Occipital lobe (tissue), 2 donors: ENCODE measurements around the gene RERE. TPM values are rescaled to one million over a fixed set of nuclear protein-coding genes. Genes with fewer than 3 reads are reported as not detected.
"Not testable (repeated sequence)": the region's sequence is repeated elsewhere in the genome, so short reads cannot be mapped to it uniquely, and the experiment has no call there.

Experiments
- DNase-seq: peaks from one replicate; lab custom pipeline; 2025; lab: John Stamatoyannopoulos, UW
- total RNA-seq: library from RNA; depleted of rRNA; stranded (reverse); fragments of >200 nt; gene quantifications from one replicate; pipeline ENCODE4 v1.2.3, GENCODE V29; 2014

RERE gene
- total RNA-seq, 1 donor from 2014 or later = 1,292 TPM

- no peak for DNase-seq
Measured at GRCh38 chr1:8388732-8389562, 428.5 kb downstream of the RERE start.

- no peak for DNase-seq
Measured at GRCh38 chr1:8386247-8386646, 431.2 kb downstream of the RERE start.

GRCh38 chr1:8384577-8384976 lies 432.9 kb downstream of the RERE start:
- DNase-seq = no peak

GRCh38 chr1:8384088-8384487 lies 433.4 kb downstream of the RERE start:
- DNase-seq = no peak

- DNase-seq = no peak
Measured at GRCh38 chr1:8382608-8383505, 434.6 kb downstream of the RERE start.

GRCh38 chr1:8382051-8382505 lies 435.4 kb downstream of the RERE start:
- DNase-seq = no peak

- DNase-seq = no peak
Measured at GRCh38 chr1:8381618-8382017, 435.8 kb downstream of the RERE start.

- not testable (repeated sequence) for DNase-seq
Measured at GRCh38 chr1:8380310-8380709, 437.1 kb downstream of the RERE start.

GRCh38 chr1:8379513-8380186 lies 437.8 kb downstream of the RERE start:
- DNase-seq = no peak

GRCh38 chr1:8378981-8379470 lies 438.4 kb downstream of the RERE start:
- no peak for DNase-seq

GRCh38 chr1:8378178-8378577 lies 439.3 kb downstream of the RERE start:
- no peak for DNase-seq

- DNase-seq = no peak
Measured at GRCh38 chr1:8377271-8377981, 440.0 kb downstream of the RERE start.

GRCh38 chr1:8376358-8376840 lies 441.0 kb downstream of the RERE start:
- DNase-seq = no peak

GRCh38 chr1:8374812-8375211 lies 442.6 kb downstream of the RERE start:
- DNase-seq = no peak

- no peak for DNase-seq
Measured at GRCh38 chr1:8374356-8374755, 443.1 kb downstream of the RERE start.

- peak; percentile 73 for DNase-seq
Measured at GRCh38 chr1:8373581-8374241, 443.7 kb downstream of the RERE start.

GRCh38 chr1:8373125-8373524 lies 444.3 kb downstream of the RERE start:
- DNase-seq = no peak

- DNase-seq = no peak
Measured at GRCh38 chr1:8371372-8371991, 446.0 kb downstream of the RERE start.

- no peak for DNase-seq
Measured at GRCh38 chr1:8370905-8371315, 446.5 kb downstream of the RERE start.
